Esophagus squamous epithelium (tissue), 4 donors: ENCODE results near the gene SBF1.

ENCODE experiments used
- CTCF ChIP-seq, 6 experiments: fragments of 450-650 bp in 4 of 6; fragments of 200-600 bp in 2 of 6; sonication (generic) in 2 of 6; IDR thresholded peaks; one replicate each; pipeline ENCODE4 v1.5.1; 2016 to 2019; ENCODE audit warnings: antibody characterized with exemption in 6 of 6, mild to moderate bottlenecking in 4 of 6, moderate library complexity in 4 of 6
- POLR2A ChIP-seq, 4 donors: fragments of 450-650 bp; IDR thresholded peaks; one replicate each; pipeline ENCODE4 v1.6.1; 2017; ENCODE audit warnings: antibody characterized with exemption in 4 of 4, mild to moderate bottlenecking in 4 of 4, moderate library complexity in 3 of 4

- TF ChIP-seq CTCF (IDR thresholded peaks at IDR 0.05) = no peak
- TF ChIP-seq POLR2A (IDR thresholded peaks at IDR 0.05) = no peak
These were observed 18.8 kb downstream of the SBF1 start for GRCh38 chr22:50456026-50456425.
